OCI-LY7 (cell line): Measurements from ENCODE around the gene CELF6. TPM values are rescaled to one million over a fixed set of nuclear protein-coding genes. Genes with fewer than 3 reads are reported as not detected.

Source experiments
- BruUV-seq: library from RNA; stranded (reverse); fragments of 400-500 nt; replicated peaks from 2 replicates; lab custom pipeline; 2021; lab: Mats Ljungman, UMichigan
- CTCF ChIA-PET: fragments of 300-600 bp; sonication (Branson Sonifier 250); formaldehyde crosslinking; loops from one replicate; lab custom pipeline; 2022; ENCODE audit warnings: antibody characterized with exemption; ENCODE audit not compliant: unreplicated experiment; lab: Charles Lee
- POLR2A ChIA-PET: fragments of 300-600 bp; sonication (Branson Sonifier 250); formaldehyde crosslinking; loops from one replicate; lab custom pipeline; 2022; ENCODE audit warnings: antibody characterized with exemption; lab: Charles Lee
- DNase-seq: peaks from one replicate; pipeline ENCODE4 v3.0.0-alpha.2; 2015; ENCODE audit warnings: low spot score
- H2AFZ ChIP-seq: fragments of 200-600 bp; sonication (generic), shearing (Covaris generic); 2 replicates; pipeline ENCODE4 v1.6.1; 2014; ENCODE audit warnings: mild to moderate bottlenecking, antibody characterized with exemption, low read length, moderate library complexity
- H3K27ac ChIP-seq: fragments of 200-600 bp; sonication (generic); 2 replicates; pipeline ENCODE4 v1.5.1; 2014; ENCODE audit warnings: mixed run types, low read depth, mild to moderate bottlenecking, moderate library complexity, low read length, inconsistent platforms; ENCODE audit not compliant: poor library complexity, severe bottlenecking
- H3K36me3 ChIP-seq: fragments of 200-600 bp; sonication (generic); 2 replicates; pipeline ENCODE4 v1.6.1; 2014; ENCODE audit warnings: mild to moderate bottlenecking, antibody characterized with exemption, low read length, moderate library complexity, mixed read lengths; ENCODE audit not compliant: insufficient read depth
- H3K4me1 ChIP-seq: fragments of 200-600 bp; sonication (generic); 2 replicates; pipeline ENCODE4 v1.5.1; 2014; ENCODE audit warnings: mild to moderate bottlenecking, low read length; ENCODE audit not compliant: insufficient read depth, poor library complexity, severe bottlenecking
- H3K4me2 ChIP-seq: fragments of 200-600 bp; sonication (generic); 2 replicates; pipeline ENCODE4 v1.6.1; 2014; ENCODE audit warnings: mild to moderate bottlenecking, low read length
- H3K4me3 ChIP-seq: fragments of 200-600 bp; sonication (generic); 2 replicates; pipeline ENCODE4 v1.5.1; 2014; ENCODE audit warnings: mild to moderate bottlenecking, low read depth, low read length; ENCODE audit not compliant: poor library complexity, severe bottlenecking
- H3K79me2 ChIP-seq: fragments of 200-600 bp; sonication (generic); 2 replicates; pipeline ENCODE4 v1.6.1; 2016; ENCODE audit warnings: low read depth, mild to moderate bottlenecking, low read length, moderate library complexity, mixed read lengths; ENCODE audit not compliant: insufficient read depth
- H3K9me2 ChIP-seq: fragments of 200-600 bp; sonication (generic); 2 replicates; pipeline ENCODE4 v1.6.1; 2016; ENCODE audit warnings: mild to moderate bottlenecking, low read length, mixed read lengths; ENCODE audit not compliant: insufficient read depth
- H3K9me3 ChIP-seq: fragments of 200-600 bp; sonication (generic); 2 replicates; pipeline ENCODE4 v1.6.1; 2014; ENCODE audit warnings: mild to moderate bottlenecking, mixed run types, low read length, mixed read lengths
- H4K20me1 ChIP-seq: fragments of 200-600 bp; sonication (generic); 2 replicates; pipeline ENCODE4 v1.6.1; 2014; ENCODE audit warnings: mild to moderate bottlenecking, antibody characterized with exemption, low read length, moderate library complexity, mixed read lengths; ENCODE audit not compliant: insufficient read depth
- CTCF ChIP-seq: fragments of 200-600 bp; sonication (generic); conservative IDR thresholded peaks from 2 replicates; pipeline ENCODE4 v1.5.1; 2014; ENCODE audit warnings: mild to moderate bottlenecking, antibody characterized with exemption, low read length, moderate library complexity, mixed read lengths
- EZH2phosphoT487 ChIP-seq: fragments of 200-600 bp; sonication (generic); IDR thresholded peaks from 2 replicates; pipeline ENCODE4 v1.6.1; 2018; ENCODE audit warnings: low read depth, borderline replicate concordance, mild to moderate bottlenecking, mixed run types, antibody characterized with exemption, low read length, moderate library complexity, mixed read lengths
- intact Hi-C: fragments of 100-400 bp; cut with micrococcal nuclease; formaldehyde crosslinking; loops from one replicate; pipeline ENCODE4 v1.10.0; 2022; ENCODE audit not compliant: unreplicated experiment
- total RNA-seq, 2 experiments: library from RNA; depleted of rRNA in 1 of 2; stranded (reverse); fragments of >200 nt in 1 of 2; shearing (Covaris generic) in 1 of 2; gene quantifications; 2 replicates each; pipeline ENCODE4 v1.2.3, GENCODE V29; 2014 to 2022

The CELF6 gene
- total RNA-seq, 2 experiments from 2014 or later: 0.78 to 0.79 TPM

- ChIA-PET CTCF (interaction anchor here (0.5 kb wide), 2 partner anchors 38 to 97 kb away, joined by 4 read pairs; no protein-coding TSS in a partner anchor), POLR2A (interaction anchor here (1.1 to 1.9 kb wide), 4 partner anchors 28 to 45 kb away, joined by 5 to 8 read pairs (median 7); no protein-coding TSS in a partner anchor)
- no peaks in the 10 kb centered on the region for H3K9me3 ChIP-seq
- H3K4me2 ChIP-seq: peak overlapping the region; percentile 82
- TSS peak; percentile 94 for BruUV-seq
- peak overlapping the region; percentile 97 for H3K4me3 ChIP-seq
- H3K79me2 ChIP-seq: peaks cover 22% of the 10 kb centered on the region
- no peaks in the 10 kb centered on the region for H3K9me2 ChIP-seq
- H4K20me1 ChIP-seq: no peaks in the 10 kb centered on the region
- DNase-seq: no peak
- intact Hi-C loops: loop anchor here (1.0 to 5.0 kb wide), 6 partner anchors 42 to 509 kb away; partner anchors contain the start of genes ADPGK, ARIH1, GRAMD2A and MYO9A
- H2AFZ ChIP-seq: peak overlapping the region; percentile 96
- TF ChIP-seq CTCF: no peak; the same call in 1 of the 2 replicates
- TF ChIP-seq EZH2phosphoT487: no peak
- H3K27ac ChIP-seq: peak overlapping the region; percentile 32
- H3K4me1 ChIP-seq: peaks cover 25% of the 10 kb centered on the region
- peaks cover 16% of the 10 kb centered on the region; the same call in 1 of the 2 replicates for H3K36me3 ChIP-seq
Observed at GRCh38 chr15:72272997-72273352, 47.0 kb downstream of the CELF6 start.

DNA sequence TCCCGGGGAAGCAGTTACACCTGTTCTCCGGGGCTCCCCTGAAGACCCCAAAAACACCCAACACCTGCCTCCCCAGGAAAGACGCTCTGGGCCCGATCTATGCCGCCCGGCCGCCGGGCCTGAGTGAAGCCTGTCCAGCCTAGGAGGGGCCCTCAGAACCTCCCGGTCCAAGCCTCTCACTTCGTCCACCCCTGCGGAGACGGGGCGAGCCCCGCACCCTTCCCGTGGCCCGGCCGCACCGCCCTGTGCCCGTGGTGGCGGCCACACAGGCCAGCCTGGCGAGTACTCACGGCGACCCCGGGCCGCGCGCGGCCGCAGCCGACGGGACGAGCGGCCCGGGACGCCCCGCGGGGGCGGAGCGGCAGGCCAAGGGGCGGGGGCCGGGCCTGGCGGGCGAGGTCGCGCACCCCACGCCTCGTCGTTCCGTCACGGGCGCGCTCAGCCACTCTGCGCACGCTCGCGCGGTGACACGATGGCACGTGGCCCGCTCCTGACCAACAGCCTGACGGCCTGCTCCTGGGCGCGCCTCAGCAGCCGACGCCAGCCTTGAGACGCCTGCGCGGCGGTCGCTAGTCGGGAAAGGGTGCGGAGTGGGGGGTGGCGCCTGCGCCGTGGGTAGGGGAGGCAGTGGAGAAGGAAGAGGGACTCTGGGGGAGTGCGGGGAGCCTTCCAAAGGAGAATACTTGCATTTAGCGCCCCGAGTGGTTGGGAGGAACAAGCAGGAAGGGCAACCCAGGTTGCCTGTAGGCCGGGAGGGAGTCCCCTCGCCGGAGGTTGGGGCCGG is 47.6 kb downstream of the CELF6 start, which contains the start of gene PARP6:
TSS of gene PARP6 (minus strand) at position 342 of the 784 bp plus-strand sequence. CDS start 5,077 bp downstream, outside the sequence.
- Histone ChIP-seq H3K4me3 (peak within 1 kb of the TSS; percentile 97), H3K4me1 (peaks cover 25% of the 10 kb centered on the region), H4K20me1 (no peaks in the 10 kb centered on the region), H3K36me3 (peaks cover 20% of the 10 kb centered on the region), H3K27ac (peak within 1 kb of the TSS; percentile 42), H3K79me2 (peaks cover 22% of the 10 kb centered on the region), H3K9me3 (no peaks in the 10 kb centered on the region), H2AFZ (peak within 1 kb of the TSS; percentile 96), H3K4me2 (peak within 1 kb of the TSS; percentile 82), H3K9me2 (no peaks in the 10 kb centered on the region)
- POLR2A ChIA-PET: interaction anchor here (1.1 to 1.9 kb wide), 3 partner anchors 28 to 45 kb away, joined by 6 to 8 read pairs (median 8); no protein-coding TSS in a partner anchor
- DNase-seq: peak; percentile 97
- BruUV-seq: no TSS peak
- CTCF ChIA-PET: interaction anchor here (0.5 kb wide), 1 partner anchor 98 kb away, joined by 4 read pairs; no protein-coding TSS in a partner anchor
- TF ChIP-seq CTCF (peak; percentile 78), EZH2phosphoT487 (no peak)
- intact Hi-C loops: loop anchor here (1.0 to 5.0 kb wide), 6 partner anchors 41 to 510 kb away; partner anchors contain the start of genes ADPGK, ARIH1, GRAMD2A and MYO9A
